Measurements from ENCODE around the gene ACOX2. TPM values are rescaled to one million over a fixed set of nuclear protein-coding genes. Genes with fewer than 3 reads are reported as not detected.

ACOX2 gene
- total RNA-seq, 1 experiment from 2014 or later = 12.8 TPM

- no peak overlapping the region for H3K27ac ChIP-seq (ENCODE audit: low read depth, low read length)
- POLR2A ChIA-PET = no interaction called here
These were observed 25.5 kb upstream of the ACOX2 start for GRCh38 chr3:58562498-58562897.

More at GRCh38 chr3:58562498-58562897, 25.5 kb upstream of the ACOX2 start:
- Histone ChIP-seq H3K27me3 (ENCODE audit: insufficient read depth, low read length) (no peaks in the 10 kb centered on the region), H3K9me2 (ENCODE audit: insufficient read depth) (no peaks in the 10 kb centered on the region), H3K9me3 (ENCODE audit: control insufficient read depth in 1 of 2, insufficient read depth in 1 of 2, low read depth in 1 of 2, low read length in 2 of 2) (no peaks in the 10 kb centered on the region), H3K79me2 (ENCODE audit: insufficient read depth, low read length) (no peaks in the 10 kb centered on the region), H3K4me3 (replicated peaks in 1 of 2; ENCODE audit: low read depth in 1 of 2, low read length in 2 of 2) (no peak overlapping the region), H2AFZ (ENCODE audit: low read depth, low read length, poor library complexity, severe bottlenecking) (no peak overlapping the region), H3K4me1 (ENCODE audit: control insufficient read depth in 1 of 2, insufficient read depth in 2 of 2, low read length in 2 of 2) (peaks cover 0 to 28% of the 10 kb centered on the region in 2 experiments; a peak in 3 of 4 replicates), H3K9ac (ENCODE audit: low read length) (no peak overlapping the region), H4K20me1 (ENCODE audit: insufficient read depth) (no peaks in the 10 kb centered on the region), H3K36me3 (ENCODE audit: control insufficient read depth in 1 of 2, insufficient read depth in 2 of 2, low read length in 2 of 2) (no peaks in the 10 kb centered on the region), H3K4me2 (ENCODE audit: low read length) (no peak overlapping the region)
- intact Hi-C loops (cut with micrococcal nuclease) = no loop called here
- ATAC-seq = no peak
- no peak for DNase-seq (ENCODE audit: low read depth, low spot score)
- no peak for TF ChIP-seq CBX3 (IDR thresholded peaks at IDR 0.05; ENCODE audit: low read depth)
- TF ChIP-seq SP1 (IDR thresholded peaks at IDR 0.05; ENCODE audit: low read depth) = no peak
- no peak for TF ChIP-seq MAX (IDR thresholded peaks at IDR 0.05)
- no peak for TF ChIP-seq YY1 (IDR thresholded peaks at IDR 0.05; ENCODE audit: extremely low read depth, insufficient replicate concordance, low read depth, low read length)
- no peak for TF ChIP-seq CTCF (IDR thresholded peaks at IDR 0.05 in 2 of 3, conservative IDR thresholded peaks at IDR 0.05 in 1 of 3; ENCODE audit: borderline replicate concordance in 1 of 3, insufficient read depth in 1 of 3, low read depth in 2 of 3, low read length in 2 of 3)
- TF ChIP-seq ZNF274 (IDR thresholded peaks at IDR 0.05; ENCODE audit: low read depth, low read length) = no peak
- no peak for TF ChIP-seq EZH2phosphoT487 (IDR thresholded peaks at IDR 0.05; ENCODE audit: borderline replicate concordance)
- no peak for TF ChIP-seq TCF7L2 (IDR thresholded peaks at IDR 0.05; ENCODE audit: borderline replicate concordance, extremely low read depth, insufficient read depth, insufficient read length)
- no peak for TF ChIP-seq ZBTB33 (IDR thresholded peaks at IDR 0.05; ENCODE audit: extremely low read depth, insufficient replicate concordance, low read length)
- no peak for TF ChIP-seq EGR1 (IDR thresholded peaks at IDR 0.05; ENCODE audit: low read depth)
- no peak for TF ChIP-seq SRF (IDR thresholded peaks at IDR 0.05; ENCODE audit: low read depth)
- no peak for TF ChIP-seq ZFX (IDR thresholded peaks at IDR 0.05)
- no peak for TF ChIP-seq JUND (IDR thresholded peaks at IDR 0.05)
- TF ChIP-seq POLR2A (IDR thresholded peaks at IDR 0.05; ENCODE audit: borderline replicate concordance, extremely low read depth, insufficient read depth, insufficient read length) = no peak
- no peak for TF ChIP-seq POLR2AphosphoS5 (IDR thresholded peaks at IDR 0.05; ENCODE audit: low read depth, low read length)
- TF ChIP-seq CEBPB (IDR thresholded peaks at IDR 0.05; ENCODE audit: low read depth) = no peak
- TF ChIP-seq REST (IDR thresholded peaks at IDR 0.05; ENCODE audit: low read depth) = no peak
- no peak for TF ChIP-seq EZH2 (IDR thresholded peaks at IDR 0.05)
- CTCF ChIA-PET = no interaction called here
- RAD21 ChIA-PET (ENCODE audit: low non-redundant PET in 1 of 2, low total read pairs in 2 of 2, uncharacterized antibody in 2 of 2, unreplicated experiment in 2 of 2) = no interaction called here
- BruUV-seq (replicated peaks) = no TSS peak
